CD4-positive, alpha-beta T cell treated with Interleukin-1 beta for 1 hour (primary cell): Measurements from ENCODE around the gene LRRC49.
"Not testable (repeated sequence)": the region's sequence is repeated elsewhere in the genome, so short reads cannot be mapped to it uniquely, and the experiment has no call there.

Source experiments
- DNase-seq, 2 donors: peaks; one replicate each; pipeline ENCODE4 v3.0.0-alpha.2; 2020 to 2022

LRRC49 gene

GRCh38 chr15:70869346-70869745 is 23.3 kb upstream of the LRRC49 start:
- no peak for DNase-seq

DNA sequence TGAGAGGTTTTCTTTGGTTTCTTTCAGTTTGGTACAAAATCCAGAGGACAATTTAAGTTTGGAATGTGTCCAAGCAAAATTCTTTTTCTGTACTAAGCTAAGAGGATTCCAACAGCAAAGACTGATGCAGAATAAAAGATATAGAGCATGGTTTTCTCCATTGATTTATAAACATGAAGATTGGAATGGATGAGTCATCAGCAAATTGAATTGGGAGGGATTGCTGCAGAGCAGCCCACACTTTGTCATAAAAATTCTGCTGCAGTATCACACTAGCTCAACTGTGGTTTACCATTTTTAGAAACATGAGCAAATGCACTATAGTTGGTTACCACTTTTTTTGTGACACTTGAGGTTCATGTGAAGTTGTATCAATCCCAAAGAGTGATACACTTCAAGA is 22.6 kb upstream of the LRRC49 start:
- DNase-seq, result no peak

GRCh38 chr15:70871490-70871889 is 21.1 kb upstream of the LRRC49 start:
- not testable (repeated sequence) for DNase-seq

- DNase-seq, result no peak
These were observed 19.2 kb upstream of the LRRC49 start for GRCh38 chr15:70873232-70874054.

DNA sequence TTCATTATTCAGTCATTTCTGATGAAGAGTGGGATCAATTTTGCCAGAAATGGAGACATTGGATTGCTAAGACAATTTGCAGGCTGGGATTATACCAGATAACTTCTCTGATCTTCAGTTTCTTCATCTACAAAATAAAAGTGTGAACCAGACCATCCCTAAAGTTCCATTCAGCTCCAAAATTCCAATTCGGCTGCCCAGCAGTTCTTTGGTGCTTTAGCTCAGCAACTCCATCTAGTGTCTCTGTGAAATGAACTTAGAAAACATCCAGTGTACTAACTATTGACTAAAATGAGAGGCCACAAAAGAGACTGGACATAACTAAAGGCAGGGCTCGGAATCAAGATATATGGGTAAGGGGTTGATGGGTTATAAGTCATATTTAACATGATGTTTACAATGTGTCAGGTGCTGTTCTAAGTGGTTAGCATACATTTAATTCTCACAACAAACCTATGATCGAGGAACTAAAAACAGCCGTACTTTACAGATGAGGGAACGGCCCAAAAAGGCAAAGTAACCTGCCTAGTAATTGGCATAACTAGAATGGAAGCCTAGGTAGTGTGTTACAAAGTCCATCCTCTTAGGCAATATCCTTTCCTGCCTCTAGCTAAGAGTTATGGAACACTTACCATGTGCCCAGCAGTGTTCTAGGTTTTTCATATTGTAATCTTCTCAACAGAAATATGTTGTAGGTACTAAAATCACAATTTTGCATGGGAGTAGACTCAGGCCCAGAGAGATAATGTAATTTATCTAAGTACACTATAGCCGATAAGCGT is 17.4 kb upstream of the LRRC49 start:
- no peak for DNase-seq

DNA sequence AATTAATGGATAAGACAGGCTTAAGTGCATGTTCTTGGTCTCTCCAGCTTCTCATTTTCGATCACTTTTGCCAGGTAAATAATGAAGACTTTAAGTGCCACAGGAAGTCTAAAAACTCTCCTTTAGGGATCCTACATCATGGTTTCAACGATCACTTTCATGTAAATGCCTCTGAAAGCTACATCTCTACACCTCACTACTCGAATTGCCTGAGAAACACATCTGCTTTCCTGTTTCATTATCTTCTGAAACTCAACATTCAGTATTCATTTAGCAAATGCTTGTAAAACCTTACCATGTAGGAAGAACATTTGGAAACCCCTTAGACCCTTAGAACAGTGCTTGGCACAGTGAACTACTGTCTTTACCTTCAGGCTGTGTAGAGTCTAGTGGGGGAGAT is 16.6 kb upstream of the LRRC49 start:
- DNase-seq, result no peak

DNA sequence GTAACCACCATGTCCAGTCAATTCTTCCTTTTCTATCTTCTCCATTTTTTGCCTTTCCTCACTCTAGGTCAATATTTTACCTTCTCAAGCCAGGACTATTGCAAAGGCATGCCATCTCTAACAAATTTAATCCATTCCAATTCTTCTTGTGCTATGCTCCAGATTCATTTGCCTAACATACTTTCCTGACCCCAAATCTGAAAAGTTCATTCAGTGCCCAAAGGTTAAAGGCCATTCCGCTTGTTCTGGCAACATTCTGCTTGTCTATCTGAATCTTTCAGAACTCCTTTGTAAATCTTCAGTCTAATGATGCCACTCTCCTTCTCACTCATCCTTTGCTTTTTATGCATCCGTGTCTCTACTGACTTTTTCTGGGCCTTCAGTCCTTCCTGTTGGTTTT is 15.9 kb upstream of the LRRC49 start:
- DNase-seq, result no peak

DNA sequence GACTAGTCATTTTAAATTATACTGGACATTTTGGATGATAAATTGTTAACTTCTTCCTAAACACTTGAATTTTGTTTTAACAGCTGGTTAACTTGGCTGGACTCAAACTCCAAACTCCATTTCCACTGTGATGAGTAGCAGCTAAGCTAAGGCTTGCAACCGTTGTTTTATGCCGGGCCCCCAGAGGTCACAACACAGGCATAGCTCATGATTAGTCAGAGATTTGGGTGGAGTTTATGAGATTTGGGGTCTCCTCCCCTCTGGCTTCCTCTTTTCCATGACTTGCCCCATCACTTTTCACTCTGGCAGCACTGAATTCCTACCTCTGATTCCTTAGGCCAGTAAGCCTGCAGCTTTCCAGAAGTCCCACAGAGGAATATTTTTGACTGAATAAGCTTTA is 13.2 kb upstream of the LRRC49 start:
- DNase-seq, result no peak

GRCh38 chr15:70880781-70881180 is 11.8 kb upstream of the LRRC49 start:
- no peak for DNase-seq

DNA sequence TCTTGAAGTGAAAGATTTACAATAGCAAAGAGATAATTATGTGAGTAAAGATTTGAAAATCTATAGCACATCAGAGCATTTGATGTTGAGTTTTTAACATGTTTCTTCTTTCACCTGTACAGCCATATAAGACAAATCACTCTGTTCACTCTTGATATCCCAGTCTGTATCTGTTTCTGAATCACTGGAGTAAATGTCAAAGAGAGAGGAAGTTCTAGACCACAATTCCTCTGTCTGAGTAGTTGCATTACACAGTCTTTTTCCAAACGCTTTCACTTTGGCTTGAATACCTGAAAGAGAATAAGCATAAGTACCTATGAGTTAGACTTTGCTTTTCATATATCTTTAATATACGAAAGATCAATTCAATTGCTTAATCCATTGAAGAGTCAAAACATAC is 10.3 kb upstream of the LRRC49 start:
- DNase-seq, result no peak

- DNase-seq, result no peak
These were observed 410 bp downstream of the LRRC49 start for GRCh38 chr15:70892912-70893560.

DNA sequence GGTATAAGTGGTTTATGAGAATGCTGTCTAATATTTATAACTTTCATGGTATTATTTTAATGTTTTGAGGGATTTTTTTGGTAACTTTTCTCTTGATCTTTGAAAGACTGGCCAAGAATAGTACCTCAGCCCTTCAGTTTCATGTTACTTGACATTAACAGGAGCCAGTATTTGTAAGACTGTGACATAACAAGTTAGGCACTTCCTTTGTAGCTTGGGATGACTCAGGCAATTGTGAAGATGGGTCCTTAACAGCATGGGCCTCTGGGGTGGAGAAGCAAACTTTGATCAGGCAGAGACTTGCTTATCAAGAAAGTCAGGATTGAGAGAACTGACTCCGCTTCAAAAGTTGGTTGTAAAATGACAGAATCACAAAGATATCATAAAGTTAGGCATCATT is 9.5 kb downstream of the LRRC49 start:
- no peak for DNase-seq

DNA sequence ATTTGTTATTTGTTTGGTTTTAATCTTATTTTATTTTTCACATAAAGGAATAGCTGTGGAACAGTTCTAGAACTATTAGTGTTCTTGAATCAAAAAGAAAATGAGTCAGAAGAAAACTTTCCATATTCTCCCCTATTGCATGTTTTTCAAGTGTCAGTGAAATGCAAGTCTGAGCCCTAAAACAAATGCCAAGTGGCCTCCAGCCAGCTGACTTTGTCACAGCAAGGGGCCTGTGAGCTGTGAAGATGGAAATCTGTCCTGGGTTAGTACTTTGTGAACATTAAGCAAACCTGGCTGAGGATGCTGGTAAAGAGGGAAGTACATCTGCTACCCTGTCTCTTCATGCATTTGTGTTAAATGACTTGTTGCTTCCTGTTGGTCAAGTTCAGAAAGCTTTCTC is 14.2 kb downstream of the LRRC49 start:
- no peak for DNase-seq

DNA sequence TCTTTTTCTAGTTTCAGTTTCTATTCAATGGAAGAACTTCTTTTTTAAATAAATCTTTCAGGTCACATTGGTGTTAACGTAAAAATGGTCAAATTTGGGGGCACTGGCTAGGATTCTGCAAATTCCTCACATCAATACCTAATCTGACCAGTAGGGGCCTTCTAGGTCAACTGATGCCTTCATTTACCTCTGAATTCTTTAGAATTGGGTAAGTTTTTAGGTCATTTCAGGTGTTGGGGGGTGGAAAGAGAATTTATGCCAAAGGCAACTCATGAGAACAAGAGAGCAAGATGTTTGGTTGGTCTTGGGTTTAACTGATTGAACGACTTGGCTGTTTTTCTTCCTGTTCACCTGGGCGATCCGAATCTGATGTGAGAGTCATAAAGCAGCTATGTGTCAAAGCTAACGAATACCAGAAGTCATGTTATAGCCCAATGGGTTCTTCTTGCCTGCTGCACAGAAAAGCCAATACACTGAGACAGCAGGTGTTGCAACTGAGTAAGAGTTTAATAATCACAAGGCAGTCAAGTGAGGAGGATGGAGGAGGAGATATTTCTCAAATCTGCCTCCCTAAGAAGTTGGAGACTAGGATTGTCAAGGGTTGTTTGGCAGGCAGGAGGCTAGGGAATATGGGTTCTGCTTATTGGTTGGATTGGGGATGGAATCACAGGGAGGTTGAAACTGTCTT is 15.3 kb downstream of the LRRC49 start:
- no peak for DNase-seq

DNA sequence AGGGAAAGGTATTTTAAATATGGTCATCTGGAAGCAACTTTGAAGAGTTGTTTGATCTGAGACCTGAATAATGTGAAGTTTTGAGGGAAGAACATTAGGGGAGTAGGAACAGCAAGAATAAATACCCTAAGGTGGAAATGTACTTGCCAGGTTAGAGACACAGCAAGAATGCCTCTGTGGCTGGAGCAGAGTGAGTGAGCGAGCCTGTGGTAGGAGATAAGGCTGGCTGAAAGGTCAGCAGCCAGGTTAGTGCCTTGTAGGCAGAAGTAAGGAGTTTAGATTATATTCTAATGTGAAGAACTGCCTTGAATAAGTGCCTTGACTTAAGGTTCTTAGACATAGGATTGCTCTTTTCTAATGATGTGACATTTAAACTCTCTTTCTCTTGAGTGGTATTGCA is 18.3 kb downstream of the LRRC49 start:
- DNase-seq, result no peak

GRCh38 chr15:70912187-70912586 is 19.6 kb downstream of the LRRC49 start:
- no peak for DNase-seq

DNA sequence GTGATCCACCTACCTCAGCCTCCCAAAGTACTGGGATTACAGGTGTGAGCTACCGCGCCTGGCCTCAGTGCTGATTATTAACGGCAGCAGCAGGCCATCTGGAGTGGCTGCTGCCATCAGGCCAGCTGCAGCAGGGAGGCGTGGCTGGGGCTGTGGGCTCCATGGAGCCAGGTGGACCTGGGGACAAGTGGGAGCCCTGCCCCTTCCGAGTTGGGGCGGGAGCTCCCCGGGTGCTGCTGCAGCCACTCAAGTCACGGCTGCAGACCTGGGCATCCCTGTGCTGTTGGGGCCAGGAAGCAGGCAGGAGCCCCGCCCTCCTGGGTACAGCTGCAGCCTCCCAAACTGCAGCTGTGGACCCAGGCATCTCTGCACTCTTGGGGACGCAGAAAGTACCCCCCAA is 23.9 kb downstream of the LRRC49 start:
- no peak for DNase-seq

GRCh38 chr15:70917955-70918354 is 25.3 kb downstream of the LRRC49 start:
- no peak for DNase-seq

DNA sequence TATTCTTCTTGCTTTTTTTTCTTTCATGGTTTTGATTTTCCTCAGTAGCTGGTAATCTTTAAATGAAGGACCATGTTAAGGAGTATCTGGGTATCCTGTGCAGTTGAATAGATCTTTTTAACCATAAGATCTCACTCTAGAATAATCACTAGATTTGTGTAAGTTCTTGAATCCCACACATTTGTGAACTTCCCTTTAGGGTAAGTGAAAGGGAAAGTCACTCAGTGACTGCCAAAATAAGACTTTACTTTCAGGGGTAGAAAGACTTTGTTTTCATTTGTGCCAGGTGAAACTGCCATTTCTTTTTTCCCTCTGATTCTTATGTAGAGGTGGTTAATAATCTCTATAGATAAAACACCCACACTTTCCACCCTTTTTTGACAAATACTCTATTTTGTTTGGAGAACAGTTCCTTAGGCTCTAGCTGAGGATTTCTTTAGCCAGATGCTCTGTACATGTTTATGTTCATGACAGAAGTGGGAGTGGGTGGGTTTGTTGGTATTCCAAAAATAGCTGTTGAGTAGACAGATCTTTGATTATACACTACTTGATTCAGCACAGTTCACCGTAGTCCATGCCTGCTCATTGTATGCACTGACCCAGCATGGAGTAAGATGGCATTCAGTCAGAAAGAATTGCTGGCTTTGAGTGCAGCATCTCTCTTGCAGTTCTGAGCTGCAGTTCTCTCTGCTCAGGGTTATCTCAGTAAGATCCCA is 28.5 kb downstream of the LRRC49 start:
- DNase-seq, result no peak

- no peak for DNase-seq
These were observed 29.5 kb downstream of the LRRC49 start for GRCh38 chr15:70922119-70922518.

- no peak for DNase-seq
These were observed 30.9 kb downstream of the LRRC49 start for GRCh38 chr15:70923311-70924080.

DNA sequence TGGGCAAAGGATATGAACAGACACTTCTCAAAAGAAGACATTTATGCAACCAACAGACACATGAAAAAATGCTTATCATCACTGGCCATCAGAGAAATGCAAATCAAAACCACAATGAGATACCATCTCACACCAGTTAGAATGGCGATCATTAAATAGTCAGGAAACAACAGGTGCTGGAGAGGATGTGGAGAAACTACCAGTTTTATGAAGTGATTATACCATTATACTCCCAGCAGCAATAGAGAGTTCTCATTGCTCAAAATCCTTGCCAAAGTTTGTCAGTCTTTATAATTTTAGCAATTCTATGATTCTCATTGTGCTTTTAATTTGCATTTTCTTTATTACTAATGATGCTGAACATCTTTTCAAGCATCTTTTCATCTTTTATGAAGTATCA is 34.3 kb downstream of the LRRC49 start:
- not testable (repeated sequence) for DNase-seq
